CD4-positive, alpha-beta T cell treated with Interleukin-10 for 1 hour (primary cell): Measurements from ENCODE around the gene SCAF11.
"Not testable (repeated sequence)": the region's sequence is repeated elsewhere in the genome, so short reads cannot be mapped to it uniquely, and the experiment has no call there.

Source experiments
- DNase-seq: peaks from one replicate; pipeline ENCODE4 v3.0.0-alpha.2; 2020

Gene SCAF11, protein sequence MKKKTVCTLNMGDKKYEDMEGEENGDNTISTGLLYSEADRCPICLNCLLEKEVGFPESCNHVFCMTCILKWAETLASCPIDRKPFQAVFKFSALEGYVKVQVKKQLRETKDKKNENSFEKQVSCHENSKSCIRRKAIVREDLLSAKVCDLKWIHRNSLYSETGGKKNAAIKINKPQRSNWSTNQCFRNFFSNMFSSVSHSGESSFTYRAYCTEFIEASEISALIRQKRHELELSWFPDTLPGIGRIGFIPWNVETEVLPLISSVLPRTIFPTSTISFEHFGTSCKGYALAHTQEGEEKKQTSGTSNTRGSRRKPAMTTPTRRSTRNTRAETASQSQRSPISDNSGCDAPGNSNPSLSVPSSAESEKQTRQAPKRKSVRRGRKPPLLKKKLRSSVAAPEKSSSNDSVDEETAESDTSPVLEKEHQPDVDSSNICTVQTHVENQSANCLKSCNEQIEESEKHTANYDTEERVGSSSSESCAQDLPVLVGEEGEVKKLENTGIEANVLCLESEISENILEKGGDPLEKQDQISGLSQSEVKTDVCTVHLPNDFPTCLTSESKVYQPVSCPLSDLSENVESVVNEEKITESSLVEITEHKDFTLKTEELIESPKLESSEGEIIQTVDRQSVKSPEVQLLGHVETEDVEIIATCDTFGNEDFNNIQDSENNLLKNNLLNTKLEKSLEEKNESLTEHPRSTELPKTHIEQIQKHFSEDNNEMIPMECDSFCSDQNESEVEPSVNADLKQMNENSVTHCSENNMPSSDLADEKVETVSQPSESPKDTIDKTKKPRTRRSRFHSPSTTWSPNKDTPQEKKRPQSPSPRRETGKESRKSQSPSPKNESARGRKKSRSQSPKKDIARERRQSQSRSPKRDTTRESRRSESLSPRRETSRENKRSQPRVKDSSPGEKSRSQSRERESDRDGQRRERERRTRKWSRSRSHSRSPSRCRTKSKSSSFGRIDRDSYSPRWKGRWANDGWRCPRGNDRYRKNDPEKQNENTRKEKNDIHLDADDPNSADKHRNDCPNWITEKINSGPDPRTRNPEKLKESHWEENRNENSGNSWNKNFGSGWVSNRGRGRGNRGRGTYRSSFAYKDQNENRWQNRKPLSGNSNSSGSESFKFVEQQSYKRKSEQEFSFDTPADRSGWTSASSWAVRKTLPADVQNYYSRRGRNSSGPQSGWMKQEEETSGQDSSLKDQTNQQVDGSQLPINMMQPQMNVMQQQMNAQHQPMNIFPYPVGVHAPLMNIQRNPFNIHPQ (N-terminal part only)

DNA sequence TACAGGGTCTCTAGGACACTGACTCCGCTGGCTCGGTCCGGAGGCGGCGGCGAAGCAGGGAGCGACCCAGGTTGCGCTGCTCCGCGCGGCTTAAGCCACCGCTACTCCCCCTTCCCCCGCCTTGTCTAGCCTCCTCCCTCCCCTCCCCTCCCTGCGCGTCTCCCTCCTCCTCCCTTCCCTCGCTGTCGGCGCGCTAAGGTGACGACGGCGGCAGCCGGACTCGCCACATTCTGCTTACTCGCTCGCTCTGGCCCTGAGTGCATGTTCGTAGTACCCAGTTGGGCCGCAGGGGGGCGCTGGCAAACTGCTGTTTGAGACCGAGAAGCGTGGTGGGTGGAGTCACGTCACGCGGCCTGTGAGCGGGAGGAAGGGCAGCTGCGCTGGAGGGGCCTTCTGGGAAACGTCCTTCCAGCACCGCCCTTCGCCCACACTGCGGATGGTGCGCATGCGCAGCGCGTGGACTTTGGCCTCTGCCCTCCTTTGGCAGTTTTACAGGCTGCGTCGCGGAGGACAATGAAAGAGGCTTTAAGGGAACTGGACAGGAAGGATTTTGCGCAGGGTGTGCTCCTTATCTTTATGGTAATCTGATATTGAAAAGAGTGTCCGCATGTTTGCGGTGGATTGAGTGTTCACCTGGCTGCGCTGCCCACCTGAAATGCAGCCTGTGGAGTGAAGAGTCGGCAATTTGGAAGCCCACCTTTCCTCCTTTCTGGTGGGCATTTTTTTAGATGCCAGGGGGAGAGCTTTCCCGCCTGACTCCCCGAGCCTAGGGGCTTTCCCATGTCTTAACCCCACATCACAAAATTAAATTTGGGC lies at the start of gene SCAF11:
SCAF11 (minus strand) TSS at position 107 of the 816 bp plus-strand sequence. CDS start 26,407 bp downstream, outside the sequence.
- peak; percentile 100 for DNase-seq

GRCh38 chr12:46037066-46037465 lies 46.7 kb upstream of the SCAF11 start:
- DNase-seq, result not testable (repeated sequence)

GRCh38 chr12:46027172-46027571 lies 36.8 kb upstream of the SCAF11 start:
- no peak for DNase-seq

GRCh38 chr12:46024099-46024498 lies 33.7 kb upstream of the SCAF11 start:
- DNase-seq, result no peak

GRCh38 chr12:46020768-46021167 lies 30.4 kb upstream of the SCAF11 start:
- no peak for DNase-seq

DNA sequence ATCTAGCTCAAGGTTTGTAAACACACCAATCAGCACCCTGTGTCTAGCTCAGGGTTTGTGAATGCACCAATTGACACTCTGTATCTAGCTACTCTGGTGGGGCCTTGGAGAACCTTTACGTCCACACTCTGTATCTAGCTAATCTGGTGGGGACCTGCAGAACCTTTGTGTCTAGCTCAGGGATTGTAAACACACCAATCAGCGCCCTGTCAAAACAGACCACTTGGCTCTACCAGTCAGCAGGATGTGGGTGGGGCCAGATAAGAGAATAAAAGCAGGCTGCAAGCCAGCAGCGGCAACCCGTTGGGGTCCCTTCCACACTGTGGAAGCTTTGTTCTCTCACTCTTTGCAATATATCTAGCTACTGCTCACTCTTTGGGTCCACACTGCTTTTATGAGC lies 28.3 kb upstream of the SCAF11 start:
- not testable (repeated sequence) for DNase-seq

DNA sequence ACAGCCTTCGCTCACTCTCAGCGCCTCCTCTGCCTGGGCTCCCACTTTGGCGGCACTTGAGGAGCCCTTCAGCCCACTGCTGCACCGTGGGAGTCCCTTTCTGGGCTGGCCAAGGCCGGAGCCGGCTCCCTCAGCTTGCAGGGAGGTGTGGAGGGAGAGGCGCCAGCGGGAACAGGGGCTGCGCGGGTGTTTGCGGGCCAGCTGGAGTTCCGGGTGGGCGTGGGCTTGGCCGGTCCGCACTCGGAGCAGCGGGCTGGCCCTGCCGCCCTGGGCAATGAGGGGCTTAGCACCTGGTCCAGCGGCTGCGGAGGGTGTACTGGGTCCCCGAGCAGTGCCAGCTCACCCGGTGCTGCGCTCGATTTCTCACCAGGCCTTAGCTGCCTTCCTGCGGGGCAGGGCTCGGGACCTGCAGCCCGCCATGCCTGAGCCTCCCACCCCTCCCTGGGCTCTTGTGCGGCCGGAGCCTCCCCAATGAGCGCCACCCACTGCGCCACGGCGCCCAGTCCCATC lies 27.5 kb upstream of the SCAF11 start:
- not testable (repeated sequence) for DNase-seq

- DNase-seq, result no peak
Measured at GRCh38 chr12:46005823-46006222, 15.4 kb upstream of the SCAF11 start.

DNA sequence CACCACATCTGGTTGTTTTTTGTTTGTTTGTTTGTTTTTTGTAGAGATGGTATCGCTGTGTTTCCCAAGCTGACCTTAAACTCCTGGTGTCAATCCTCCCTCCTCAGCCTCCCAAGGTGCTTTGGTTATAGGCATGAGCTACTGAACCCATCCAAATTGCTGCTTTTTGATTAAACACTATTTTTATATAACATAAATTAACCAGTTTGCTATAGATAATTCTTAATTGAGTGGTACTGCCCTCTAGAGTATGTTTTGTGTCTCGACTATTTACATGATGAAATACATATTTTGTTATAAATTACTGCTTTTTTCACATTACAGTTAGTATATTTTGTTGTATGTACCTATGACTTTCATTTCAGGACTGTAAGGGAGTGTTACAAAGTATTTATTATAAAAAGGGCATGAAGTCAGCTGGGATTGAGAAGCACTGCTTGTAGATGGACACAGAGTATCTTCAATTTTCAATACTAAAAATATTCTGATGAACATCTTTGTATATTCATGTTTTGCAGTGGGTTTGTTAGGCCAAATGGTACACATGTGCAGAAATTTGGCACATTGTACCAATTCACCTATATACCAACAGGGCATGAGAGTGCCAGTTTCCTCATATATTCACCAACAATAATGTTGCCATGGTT lies 14.9 kb upstream of the SCAF11 start:
- DNase-seq, result peak; percentile 34

GRCh38 chr12:46004715-46005114 lies 14.3 kb upstream of the SCAF11 start:
- no peak for DNase-seq

GRCh38 chr12:46000076-46000475 lies 9.7 kb upstream of the SCAF11 start:
- DNase-seq, result not testable (repeated sequence)

- no peak for DNase-seq
Measured at GRCh38 chr12:45994736-45995135, 4.4 kb upstream of the SCAF11 start.

DNA sequence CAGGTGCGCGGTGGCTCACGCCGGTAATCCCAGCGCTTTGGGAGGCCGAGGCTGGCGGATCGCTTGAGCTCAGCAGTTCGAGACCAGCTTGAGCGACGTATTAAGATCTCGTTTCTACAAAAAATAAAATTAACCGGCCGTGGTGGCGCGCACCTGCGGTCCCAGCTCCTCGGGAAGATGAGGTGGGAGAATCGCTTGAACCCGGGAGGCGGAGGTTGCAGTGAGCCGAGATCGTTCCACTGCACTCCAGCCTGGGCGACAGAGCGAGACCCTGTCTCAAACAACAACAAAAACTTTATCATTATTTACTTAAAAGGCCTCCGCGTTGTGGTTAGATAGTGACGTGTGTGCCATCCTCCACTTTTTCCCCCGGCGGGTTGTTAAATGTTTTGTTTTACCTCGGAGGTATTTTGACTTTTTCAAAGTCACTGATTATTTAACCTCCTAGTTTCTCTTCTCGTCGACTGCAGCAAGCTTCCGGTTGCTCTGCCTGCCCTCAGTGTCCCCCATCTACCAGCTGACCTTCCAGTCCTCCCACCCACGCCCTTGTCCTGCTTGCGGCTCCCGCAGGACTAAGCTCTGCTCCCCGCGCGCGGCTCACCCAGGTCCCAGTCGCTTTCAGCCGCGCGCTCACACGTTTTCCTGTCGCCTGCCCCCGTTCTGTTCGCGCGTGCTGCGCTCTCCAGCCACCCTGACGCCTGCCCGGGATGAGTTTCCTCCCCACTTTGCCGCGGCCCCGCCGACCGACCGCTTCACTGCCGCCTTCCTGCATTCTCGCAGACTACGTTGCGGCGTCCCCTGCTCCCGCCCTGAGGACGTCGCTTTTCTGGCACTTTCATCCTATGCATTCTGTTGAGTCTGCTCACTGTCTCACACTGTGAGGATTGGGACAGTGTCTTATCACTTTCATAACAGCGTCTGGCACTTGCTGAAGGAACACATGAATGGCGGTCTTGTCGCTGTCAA lies 1.2 kb upstream of the SCAF11 start:
- peak; percentile 69 for DNase-seq

DNA sequence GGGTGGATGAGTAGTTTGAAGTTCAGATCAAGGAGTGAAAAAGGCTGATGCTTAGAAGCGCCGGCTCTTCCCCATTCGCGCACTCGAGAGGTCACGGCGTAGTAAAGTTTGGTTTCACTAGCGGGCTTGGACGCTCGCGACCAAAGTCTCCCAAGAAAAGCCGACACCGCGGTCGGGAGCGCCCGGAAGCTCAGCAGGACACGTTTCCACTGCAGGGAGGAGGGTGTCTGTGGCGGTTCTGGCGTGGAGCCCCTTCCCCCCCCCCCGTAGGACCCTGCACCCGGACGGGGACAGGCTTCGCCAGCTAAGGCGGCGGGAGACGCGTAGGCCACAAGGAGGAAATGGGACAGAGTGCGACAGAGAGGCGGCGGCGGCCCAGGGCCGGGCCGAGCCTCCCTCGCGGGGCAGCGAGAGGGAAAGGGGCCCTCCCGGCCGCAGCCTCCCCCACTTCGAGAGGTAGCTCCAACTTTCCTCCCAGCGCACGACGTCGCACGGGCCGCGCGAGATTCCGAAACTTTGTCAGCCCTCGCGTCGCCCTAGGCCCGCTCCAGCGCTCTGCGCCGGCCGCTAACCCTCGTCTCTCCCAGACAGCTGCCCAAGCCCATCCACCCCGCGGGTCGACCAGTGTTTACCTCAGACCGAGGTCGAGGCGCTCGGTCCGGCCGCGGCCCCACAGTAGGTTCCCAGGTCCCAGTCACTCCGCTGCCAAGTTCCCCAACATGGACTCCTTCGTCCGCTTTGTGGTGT lies 480 bp downstream of the SCAF11 start:
- peak; percentile 65 for DNase-seq

GRCh38 chr12:45989287-45989686 lies 1.1 kb downstream of the SCAF11 start:
- DNase-seq, result no peak

GRCh38 chr12:45988264-45988663 lies 2.1 kb downstream of the SCAF11 start:
- DNase-seq, result no peak

DNA sequence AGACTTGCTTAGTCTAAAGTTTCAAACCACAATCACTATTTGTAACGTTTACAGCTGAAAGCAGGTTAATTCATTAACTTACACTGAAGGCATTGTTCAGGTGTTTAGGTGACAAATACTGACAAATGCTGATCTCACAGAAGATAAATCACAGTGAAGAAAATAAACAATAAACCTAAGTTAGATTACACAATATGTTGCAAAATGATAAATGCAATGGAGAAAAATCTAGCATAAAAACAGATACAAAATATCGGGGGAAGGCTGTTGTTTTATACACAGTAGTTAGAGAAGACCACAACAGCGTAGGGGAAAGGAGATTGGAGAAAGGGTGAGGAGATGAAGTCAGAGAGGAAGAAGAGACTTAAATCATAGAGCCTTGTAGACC lies 3.0 kb downstream of the SCAF11 start:
- DNase-seq, result no peak

- DNase-seq, result no peak
Measured at GRCh38 chr12:45986641-45987339, 3.6 kb downstream of the SCAF11 start.
